H1 (cell line): ENCODE data around the gene ADAT3. TPM values are rescaled to one million over a fixed set of nuclear protein-coding genes. Genes with fewer than 3 reads are reported as not detected.

Experiments used
- ASH2L ChIP-seq: fragments of 200-600, 300-600 bp; sonication (generic); IDR thresholded peaks from one replicate; pipeline ENCODE4 v1.7.1; 2017; ENCODE audit warnings: low read length
- ATF2 ChIP-seq: IDR thresholded peaks from 2 replicates; pipeline ENCODE4 v1.6.1; 2012; ENCODE audit warnings: low read length, inconsistent platforms
- CBX8 ChIP-seq: fragments of 300-800, 300-1000 bp; sonication (generic); IDR thresholded peaks from 2 replicates; pipeline ENCODE4 v1.7.1; 2016; ENCODE audit warnings: low read depth, low read length, borderline replicate concordance
- CEBPB ChIP-seq: IDR thresholded peaks from 2 replicates; pipeline ENCODE4 v1.6.1; 2012; ENCODE audit warnings: low read depth, low read length
- EGR1 ChIP-seq: IDR thresholded peaks from 2 replicates; pipeline ENCODE4 v1.6.1; 2011; ENCODE audit warnings: low read depth, low read length, borderline replicate concordance
- FOSL1 ChIP-seq: IDR thresholded peaks from 2 replicates; pipeline ENCODE4 v1.6.1; 2011; ENCODE audit warnings: mild to moderate bottlenecking, low read depth, low read length, moderate library complexity; ENCODE audit not compliant: insufficient read depth
- HDAC2 ChIP-seq, 2 experiments: fragments of 300-600 bp in 1 of 2; sonication (generic) in 1 of 2; IDR thresholded peaks; 2 replicates each; pipeline ENCODE4 v1.6.1; 2011 to 2012; ENCODE audit warnings: low read depth in 2 of 2, low read length in 2 of 2, mild to moderate bottlenecking in 2 of 2, moderate library complexity in 2 of 2, borderline replicate concordance in 1 of 2, inconsistent platforms in 1 of 2
- HDAC6 ChIP-seq: IDR thresholded peaks from one replicate; pipeline ENCODE4 v1.7.1; 2012; ENCODE audit warnings: low read depth, mild to moderate bottlenecking, inconsistent platforms, low read length, moderate library complexity
- KDM1A ChIP-seq: fragments of 200-600, 300-600 bp; sonication (generic); IDR thresholded peaks from 2 replicates; pipeline ENCODE4 v1.7.1; 2016; ENCODE audit warnings: mild to moderate bottlenecking, low read length, borderline replicate concordance
- NANOG ChIP-seq: IDR thresholded peaks from 2 replicates; pipeline ENCODE4 v1.6.1; 2011; ENCODE audit warnings: low read length, low read depth, mild to moderate bottlenecking, inconsistent platforms; ENCODE audit not compliant: insufficient read depth, poor library complexity, severe bottlenecking
- PHF8 ChIP-seq: fragments of 200-600 bp; sonication (generic); conservative IDR thresholded peaks from 2 replicates; pipeline ENCODE4 v1.7.1; 2012; ENCODE audit warnings: low read depth, mild to moderate bottlenecking, inconsistent platforms, low read length, moderate library complexity
- POLR2A ChIP-seq, 2 experiments: IDR thresholded peaks; 1 replicate in 1 of 2; 2 replicates in 1 of 2; pipeline ENCODE4 v1.6.1; 2011; ENCODE audit warnings: low read depth in 2 of 2, low read length in 2 of 2, mild to moderate bottlenecking in 2 of 2; ENCODE audit errors: control extremely low read depth in 1 of 2
- RAD21 ChIP-seq, 2 experiments: IDR thresholded peaks in 1 of 2; conservative IDR thresholded peaks in 1 of 2; 2 replicates each; pipeline ENCODE4 v1.6.1; 2011; ENCODE audit warnings: low read depth in 2 of 2, low read length in 2 of 2, improper control_type of control experiment in 1 of 2, inconsistent platforms in 1 of 2, mild to moderate bottlenecking in 1 of 2, moderate library complexity in 1 of 2
- RXRA ChIP-seq: IDR thresholded peaks from 2 replicates; pipeline ENCODE4 v1.6.1; 2011; ENCODE audit warnings: low read depth, mild to moderate bottlenecking, low read length, moderate library complexity; ENCODE audit not compliant: insufficient read depth
- SIN3A ChIP-seq, 2 experiments: IDR thresholded peaks in 1 of 2; conservative IDR thresholded peaks in 1 of 2; 2 replicates each; pipeline ENCODE4 v1.6.1; 2011 to 2012; ENCODE audit warnings: low read length in 2 of 2, improper control_type of control experiment in 1 of 2, low read depth in 1 of 2, mild to moderate bottlenecking in 1 of 2
- SIX5 ChIP-seq: IDR thresholded peaks from 2 replicates; pipeline ENCODE4 v1.6.1; 2011; ENCODE audit warnings: mild to moderate bottlenecking, low read depth, low read length
- TAF7 ChIP-seq: optimal IDR thresholded peaks from 2 replicates; pipeline ENCODE3; 2011; ENCODE audit warnings: low read depth, mild to moderate bottlenecking, inconsistent platforms, low read length, moderate library complexity, borderline replicate concordance
- TBP ChIP-seq: IDR thresholded peaks from 2 replicates; pipeline ENCODE4 v1.6.1; 2011; ENCODE audit warnings: low read depth, low read length, improper control_type of control experiment
- TEAD4 ChIP-seq: IDR thresholded peaks from 2 replicates; pipeline ENCODE4 v1.6.1; 2012; ENCODE audit warnings: low read depth, low read length, inconsistent platforms, mixed read lengths
- YY1 ChIP-seq: IDR thresholded peaks from 2 replicates; pipeline ENCODE4 v1.6.1; 2011; ENCODE audit warnings: low read depth, mild to moderate bottlenecking, low read length
- polyA plus RNA-seq, 7 experiments: library from polyadenylated mRNA; depleted of rRNA in 3 of 7; stranded (reverse) in 5 of 7; unstranded in 2 of 7; fragments of >200 nt in 5 of 7; fragments of 200-250 nt in 2 of 7; gene quantifications; 1 replicate in 5 of 7; 2 replicates in 1 of 7; 4 replicates in 1 of 7; pipeline versions ENCODE4 v1.2.1 to v1.2.3, GENCODE V29; 2011 to 2013; ENCODE audit warnings: missing spikeins in 2 of 7, mixed read lengths in 2 of 7
- total RNA-seq: library from RNA; stranded (reverse); fragmentation: NEBNext Ultra II Directional; extraction: Animal tissue kit (Norgen Biotek cat#: 25700); gene quantifications from 2 replicates; pipeline ENCODE4 v1.2.1, GENCODE V29; 2021

The ADAT3 gene
- total and polyA plus RNA-seq, 2 of the 8 experiments (the other 6 are each of a cell fraction or from before 2014, with no cell fraction given), result 5.4 to 10.8 TPM

- TF ChIP-seq TBP, result no peak
- TF ChIP-seq EGR1, result no peak
- no peak for TF ChIP-seq SIX5
- peak; percentile 5 for TF ChIP-seq TAF7
- TF ChIP-seq KDM1A, result no peak
- no peak for TF ChIP-seq TEAD4
- TF ChIP-seq RAD21 (IDR thresholded peaks at IDR 0.05 in 1 of 2, conservative IDR thresholded peaks at IDR 0.05 in 1 of 2; ENCODE audit: low read depth in 2 of 2, low read length in 2 of 2), result peak; percentile 58 to 70; a peak in 3 of 4 replicates
- TF ChIP-seq FOSL1, result no peak
- no peak for TF ChIP-seq HDAC2 (IDR thresholded peaks at IDR 0.05; ENCODE audit: borderline replicate concordance in 1 of 2, low read depth in 2 of 2, low read length in 2 of 2)
- TF ChIP-seq SIN3A (conservative IDR thresholded peaks at IDR 0.05 in 1 of 2, IDR thresholded peaks at IDR 0.05 in 1 of 2; ENCODE audit: low read depth in 1 of 2, low read length in 2 of 2), result peak; percentile 67 to 79; a peak in 2 of 4 replicates
- no peak for TF ChIP-seq ASH2L
- no peak for TF ChIP-seq ATF2
- no peak for TF ChIP-seq CBX8
- 0 out of 2 replicates have a peak, but pooled peaks have one; percentile 9 for TF ChIP-seq YY1
- no peak for TF ChIP-seq NANOG
- no peak for TF ChIP-seq HDAC6
- no peak for TF ChIP-seq CEBPB
- TF ChIP-seq PHF8, result peak; percentile 57
- TF ChIP-seq POLR2A (IDR thresholded peaks at IDR 0.05; ENCODE audit: control extremely low read depth in 1 of 2, low read depth in 2 of 2, low read length in 2 of 2), result peak in 1 of 2 experiments; percentile 40; a peak in 1 of 3 replicates
- TF ChIP-seq RXRA, result 0 out of 2 replicates have a peak, but pooled peaks have one; percentile 1
These were observed 40.6 kb upstream of the ADAT3 start (continued) for GRCh38 chr19:1864480-1865171.
